Activated naive CD4-positive, alpha-beta T cell (primary cell): ENCODE measurements around the gene RNF10.
"Not testable (repeated sequence)": the region's sequence is repeated elsewhere in the genome, so short reads cannot be mapped to it uniquely, and the experiment has no call there.

Source experiments
- DNase-seq, 4 experiments: peaks; one replicate each; lab custom pipeline; 2025; lab: John Stamatoyannopoulos, UW

Gene RNF10

DNA sequence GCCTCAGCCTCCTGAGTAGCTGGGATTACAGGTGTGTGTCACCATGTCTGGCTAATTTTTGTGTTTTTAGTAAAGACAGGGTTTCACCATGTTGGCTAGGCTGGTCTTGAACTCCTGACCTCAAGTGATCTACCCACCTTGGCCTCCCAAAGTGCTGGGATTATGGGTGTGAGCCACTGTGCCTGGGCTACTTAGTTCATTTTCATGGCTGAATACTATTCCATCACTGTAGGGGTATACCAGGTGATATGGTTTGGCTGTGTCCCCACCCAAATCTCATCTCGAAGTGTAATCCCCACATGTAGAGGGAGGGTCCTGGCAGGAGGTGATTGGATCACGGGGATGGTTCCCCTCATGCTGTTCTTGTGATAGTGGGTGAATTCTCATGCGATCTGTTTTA, 83.0 kb downstream of the RNF10 start:
- not testable (repeated sequence) for DNase-seq

- DNase-seq: not testable (repeated sequence)
These were observed 83.6 kb downstream of the RNF10 start for GRCh38 chr12:120617767-120618166.

GRCh38 chr12:120618954-120619615, 84.9 kb downstream of the RNF10 start:
- DNase-seq: no peak

DNA sequence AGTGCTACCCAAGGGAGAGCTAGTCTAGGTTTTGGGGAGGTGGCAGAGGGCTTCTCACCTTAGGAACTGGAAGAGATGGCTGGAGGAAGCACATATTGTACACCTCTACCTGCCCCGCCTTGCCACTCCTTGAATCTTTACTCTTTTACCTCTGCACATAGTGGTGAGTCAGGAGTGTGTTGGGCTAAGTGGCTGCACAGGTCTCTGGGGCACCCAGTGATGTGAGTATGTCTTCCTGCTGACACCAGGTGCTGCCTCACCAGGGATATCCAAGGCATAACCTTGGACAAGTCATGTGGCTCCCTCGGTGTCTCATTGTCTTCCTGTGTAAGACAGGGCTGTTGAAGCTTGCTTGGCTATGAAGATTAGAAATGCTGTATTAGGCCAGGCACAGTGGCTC, 86.5 kb downstream of the RNF10 start:
- DNase-seq: no peak

DNA sequence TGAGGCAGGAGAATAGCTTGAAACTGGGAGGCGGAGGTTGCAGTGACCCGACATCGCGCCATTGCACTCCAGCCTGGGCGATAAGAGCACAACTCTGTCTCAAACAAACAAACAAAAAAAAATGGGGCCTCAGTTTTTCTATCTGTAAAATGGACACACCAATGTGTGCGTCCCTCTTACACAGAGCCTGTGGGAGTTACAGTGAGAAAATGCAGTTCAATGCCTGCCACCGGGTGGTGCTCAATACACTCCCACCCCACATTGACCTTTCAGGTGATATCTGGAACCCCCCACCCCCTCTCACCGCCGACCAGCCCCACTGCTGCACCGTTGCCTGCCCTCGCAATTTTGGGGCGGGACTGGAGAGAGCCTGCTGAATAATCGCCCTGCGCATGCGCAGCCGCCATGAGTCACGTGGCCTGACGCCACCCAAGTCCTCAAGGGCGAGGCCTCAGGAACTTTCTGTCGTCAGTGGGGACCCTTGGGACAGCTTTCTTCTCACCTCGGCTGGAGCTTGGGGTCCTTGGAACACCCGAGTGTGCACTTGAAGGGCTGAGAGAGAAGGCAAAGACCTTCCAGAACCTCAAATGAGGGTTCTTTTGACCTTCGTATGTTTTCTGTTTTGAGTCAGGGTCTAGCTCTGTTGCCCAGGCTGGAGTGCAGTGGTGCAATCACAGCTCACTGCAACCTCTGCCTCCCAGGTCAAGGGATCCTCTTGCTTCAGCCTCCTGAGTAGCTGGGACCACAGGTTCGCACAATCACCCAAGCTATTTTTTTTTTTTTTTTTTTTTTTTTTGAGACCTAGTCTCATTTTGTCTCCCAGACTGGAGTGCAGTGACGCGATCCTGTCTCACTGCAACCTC, 91.6 kb downstream of the RNF10 start:
- DNase-seq: no peak
